Keratinocyte (primary cell): ENCODE results near the gene MRPS18A. TPM values are rescaled to one million over a fixed set of nuclear protein-coding genes. Genes with fewer than 3 reads are reported as not detected.
"Not testable (repeated sequence)": the region's sequence is repeated elsewhere in the genome, so short reads cannot be mapped to it uniquely, and the experiment has no call there.

ENCODE experiments used
- DNase-seq: peaks from one replicate; pipeline ENCODE4 v3.0.0-alpha.2; 2011; ENCODE audit warnings: low read depth, missing footprints, low spot score
- FAIRE-seq: peaks from 2 replicates; lab custom pipeline; 2011; peaks lifted over from hg19 to GRCh38; lab: Jason Lieb, UNC
- H2AFZ ChIP-seq: 2 replicates; pipeline ENCODE4 v1.6.0; 2012; ENCODE audit warnings: low read length, control low read depth, inconsistent platforms; ENCODE audit not compliant: control insufficient read depth
- H3K27ac ChIP-seq: 2 replicates; pipeline ENCODE4 v1.5.1; 2011; ENCODE audit warnings: low read length; ENCODE audit not compliant: control insufficient read depth, insufficient read depth
- H3K27me3 ChIP-seq: 3 replicates; pipeline ENCODE4 v1.6.0; 2011; ENCODE audit warnings: low read length; ENCODE audit not compliant: control insufficient read depth, insufficient read depth; ENCODE audit errors: extremely low read depth
- H3K36me3 ChIP-seq, 2 experiments: 2 replicates in 1 of 2; 3 replicates in 1 of 2; pipeline ENCODE4 v1.5.1; 2011; ENCODE audit warnings: low read length in 2 of 2, mild to moderate bottlenecking in 1 of 2; ENCODE audit not compliant: control insufficient read depth in 2 of 2, insufficient read depth in 2 of 2; ENCODE audit errors: extremely low read depth in 1 of 2
- H3K4me1 ChIP-seq: 3 replicates; pipeline ENCODE4 v1.5.1; 2011; ENCODE audit warnings: low read length; ENCODE audit not compliant: control insufficient read depth, insufficient read depth; ENCODE audit errors: extremely low read depth
- H3K4me2 ChIP-seq: 3 replicates; pipeline ENCODE4 v1.6.0; 2011; ENCODE audit warnings: low read depth, low read length; ENCODE audit not compliant: control insufficient read depth, insufficient read depth; ENCODE audit errors: extremely low read depth
- H3K4me3 ChIP-seq, 3 experiments: fragments of 200-600 bp in 1 of 3; sonication (generic) in 1 of 3; 2 replicates in 2 of 3; 3 replicates in 1 of 3; pipeline ENCODE4 v1.5.1; 2011 to 2016; ENCODE audit warnings: low read length in 3 of 3, mild to moderate bottlenecking in 3 of 3, control low read depth in 2 of 3, inconsistent platforms in 1 of 3, low read depth in 1 of 3, mixed read lengths in 1 of 3, mixed run types in 1 of 3, moderate library complexity in 1 of 3; ENCODE audit not compliant: control insufficient read depth in 2 of 3, insufficient read depth in 2 of 3; ENCODE audit errors: extremely low read depth in 1 of 3
- H3K79me2 ChIP-seq: 2 replicates; pipeline ENCODE4 v1.6.0; 2012; ENCODE audit warnings: low read length; ENCODE audit not compliant: control insufficient read depth, insufficient read depth
- H3K9ac ChIP-seq: 3 replicates; pipeline ENCODE4 v1.6.0; 2011; ENCODE audit warnings: low read length; ENCODE audit not compliant: control insufficient read depth, insufficient read depth; ENCODE audit errors: extremely low read depth
- H3K9me1 ChIP-seq: 3 replicates; pipeline ENCODE4 v1.6.0; 2011; ENCODE audit warnings: low read length; ENCODE audit not compliant: control insufficient read depth, insufficient read depth; ENCODE audit errors: extremely low read depth
- H3K9me3 ChIP-seq: 2 replicates; pipeline ENCODE4 v1.5.1; 2012; ENCODE audit warnings: low read depth, low read length; ENCODE audit not compliant: control insufficient read depth
- H4K20me1 ChIP-seq: 3 replicates; pipeline ENCODE4 v1.6.0; 2011; ENCODE audit warnings: low read length; ENCODE audit not compliant: control insufficient read depth, insufficient read depth; ENCODE audit errors: extremely low read depth
- EZH2 ChIP-seq: IDR thresholded peaks from one replicate; pipeline ENCODE4 v1.6.1; 2012; ENCODE audit warnings: inconsistent platforms, mild to moderate bottlenecking, low read length, moderate library complexity
- dilution Hi-C: fragments of 300-500 bp; cut with MboI; formaldehyde crosslinking; loops from one replicate; pipeline ENCODE4 v1.7.0; 2020; ENCODE audit warnings: low sequenced_read_pairs; ENCODE audit not compliant: extremely low pct_ligation_motif_present
- polyA plus RNA-seq, 5 experiments: library from polyadenylated mRNA; depleted of rRNA in 3 of 5; stranded (reverse) in 3 of 5; stranded (forward) in 1 of 5; unstranded in 1 of 5; fragments of >200 nt; gene quantifications; 1 replicate in 1 of 5; 2 replicates in 3 of 5; 3 replicates in 1 of 5; pipeline versions ENCODE4 v1.2.1 to v1.2.3, GENCODE V29; 2011 to 2012; ENCODE audit warnings: missing spikeins in 2 of 5, low read depth in 1 of 5, low replicate concordance in 1 of 5
- TF ChIP-seq, protein P1 (sequence below), 3 experiments: IDR thresholded peaks in 1 of 3; conservative IDR thresholded peaks in 1 of 3; optimal IDR thresholded peaks in 1 of 3; 2 replicates in 2 of 3; 3 replicates in 1 of 3; pipeline versions ENCODE3 to v1.5.1; 2011; ENCODE audit warnings: low read length in 3 of 3, mild to moderate bottlenecking in 3 of 3, moderate library complexity in 2 of 3, control low read depth in 1 of 3, inconsistent platforms in 1 of 3; ENCODE audit not compliant: insufficient read depth in 2 of 3; ENCODE audit errors: extremely low read depth in 1 of 3

The MRPS18A gene
- polyA plus RNA-seq, 1 donor (not counting 4 experiments of a cell fraction or from before 2014, with no cell fraction given), result 48.8 TPM

DNA sequence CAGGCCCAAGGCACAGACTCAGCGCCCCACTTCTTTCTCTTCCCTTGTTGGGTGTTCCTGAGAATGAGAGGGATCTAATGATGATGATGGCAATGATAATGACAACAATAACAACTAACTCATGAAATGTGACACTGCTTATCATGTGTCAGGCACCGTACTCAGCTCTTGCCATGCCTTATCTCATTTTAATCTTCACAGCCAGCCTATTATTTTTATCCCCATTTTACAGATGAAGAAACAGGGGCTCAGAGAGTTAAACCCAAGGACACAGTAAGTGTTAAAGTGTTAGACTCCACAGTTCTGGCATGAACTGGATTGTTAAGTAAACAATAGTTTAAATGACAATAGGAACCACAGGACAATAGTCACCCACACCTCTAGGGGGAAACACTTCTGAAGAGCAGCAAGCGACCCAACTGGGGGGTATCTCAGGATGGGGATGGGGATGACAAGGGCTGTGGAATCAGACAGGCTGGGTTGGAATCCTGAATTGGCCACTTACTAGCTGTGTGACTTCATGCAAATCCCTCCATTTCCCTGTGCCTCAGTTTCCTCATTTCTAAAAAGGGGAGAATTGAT lies 30.3 kb downstream of the MRPS18A start:
- no peak overlapping the region for H3K4me3 ChIP-seq
- no peak overlapping the region for H3K27ac ChIP-seq
- dilution Hi-C loops, result no loop called here
- no peak overlapping the region for H2AFZ ChIP-seq
- H3K9me1 ChIP-seq, result no peaks in the 10 kb centered on the region
- no peaks in the 10 kb centered on the region for H3K9me3 ChIP-seq
- H4K20me1 ChIP-seq, result no peaks in the 10 kb centered on the region
- H3K36me3 ChIP-seq, result no peaks in the 10 kb centered on the region
- no peaks in the 10 kb centered on the region for H3K4me1 ChIP-seq
- no peaks in the 10 kb centered on the region for H3K27me3 ChIP-seq
- FAIRE-seq (no peak), DNase-seq (no peak)
- H3K79me2 ChIP-seq, result no peaks in the 10 kb centered on the region
- no peak overlapping the region for H3K9ac ChIP-seq
- H3K4me2 ChIP-seq, result no peak overlapping the region
- TF ChIP-seq EZH2, result no peak
- TF ChIP-seq, protein P1, sequence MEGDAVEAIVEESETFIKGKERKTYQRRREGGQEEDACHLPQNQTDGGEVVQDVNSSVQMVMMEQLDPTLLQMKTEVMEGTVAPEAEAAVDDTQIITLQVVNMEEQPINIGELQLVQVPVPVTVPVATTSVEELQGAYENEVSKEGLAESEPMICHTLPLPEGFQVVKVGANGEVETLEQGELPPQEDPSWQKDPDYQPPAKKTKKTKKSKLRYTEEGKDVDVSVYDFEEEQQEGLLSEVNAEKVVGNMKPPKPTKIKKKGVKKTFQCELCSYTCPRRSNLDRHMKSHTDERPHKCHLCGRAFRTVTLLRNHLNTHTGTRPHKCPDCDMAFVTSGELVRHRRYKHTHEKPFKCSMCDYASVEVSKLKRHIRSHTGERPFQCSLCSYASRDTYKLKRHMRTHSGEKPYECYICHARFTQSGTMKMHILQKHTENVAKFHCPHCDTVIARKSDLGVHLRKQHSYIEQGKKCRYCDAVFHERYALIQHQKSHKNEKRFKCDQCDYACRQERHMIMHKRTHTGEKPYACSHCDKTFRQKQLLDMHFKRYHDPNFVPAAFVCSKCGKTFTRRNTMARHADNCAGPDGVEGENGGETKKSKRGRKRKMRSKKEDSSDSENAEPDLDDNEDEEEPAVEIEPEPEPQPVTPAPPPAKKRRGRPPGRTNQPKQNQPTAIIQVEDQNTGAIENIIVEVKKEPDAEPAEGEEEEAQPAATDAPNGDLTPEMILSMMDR (optimal IDR thresholded peaks at IDR 0.05 in 1 of 3, IDR thresholded peaks at IDR 0.05 in 1 of 3, conservative IDR thresholded peaks at IDR 0.05 in 1 of 3; ENCODE audit: extremely low read depth in 1 of 3, insufficient read depth in 2 of 3, low read length in 3 of 3), result no peak

DNA sequence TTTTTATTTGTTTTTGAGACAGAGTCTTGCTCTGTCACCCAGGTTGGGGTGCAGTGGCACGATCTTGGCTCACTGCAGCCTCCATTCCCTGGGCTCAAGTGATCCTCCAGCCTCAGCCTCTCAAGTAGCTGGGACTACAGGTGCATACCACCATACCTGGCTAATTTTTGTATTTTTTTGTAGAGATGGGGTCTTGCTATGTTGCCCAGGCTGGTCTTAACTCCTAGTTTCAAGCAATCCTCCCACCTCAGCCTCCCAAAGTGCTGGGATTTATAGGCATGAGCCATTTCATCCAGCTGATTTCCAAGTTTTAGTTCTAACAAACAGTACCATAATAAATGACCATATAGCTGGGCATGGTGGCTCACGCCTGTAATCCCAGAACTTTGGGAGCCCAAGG lies 34.8 kb downstream of the MRPS18A start:
- H3K79me2 ChIP-seq, dilution Hi-C loops: not testable (repeated sequence)

DNA sequence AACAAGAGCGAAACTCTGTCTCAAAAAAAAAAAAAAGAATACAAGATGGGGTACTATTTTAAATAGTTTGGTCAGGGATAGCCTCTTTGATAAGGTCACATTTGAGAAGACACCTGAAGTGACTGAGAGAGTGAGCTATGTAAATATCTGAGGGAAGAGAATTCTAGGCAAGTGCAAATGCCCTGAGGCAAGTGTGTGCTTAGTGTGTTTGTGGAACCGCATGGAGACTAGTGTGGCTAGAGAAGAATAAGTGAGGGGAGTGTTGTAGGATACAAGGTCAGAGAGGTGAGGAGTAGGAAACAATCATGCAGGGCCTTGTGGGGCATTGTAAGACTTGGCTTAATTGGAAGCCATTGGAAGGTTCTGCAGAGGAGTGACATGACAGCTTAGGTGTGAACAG lies 39.3 kb downstream of the MRPS18A start:
- Histone ChIP-seq H3K9me3 (no peaks in the 10 kb centered on the region), H3K27me3 (no peaks in the 10 kb centered on the region), H3K9me1 (no peaks in the 10 kb centered on the region), H3K9ac (no peak overlapping the region), H3K4me2 (no peak overlapping the region), H3K27ac (no peak overlapping the region), H3K36me3 (no peaks in the 10 kb centered on the region), H3K79me2 (no peaks in the 10 kb centered on the region), H4K20me1 (no peaks in the 10 kb centered on the region), H2AFZ (no peak overlapping the region), H3K4me1 (no peaks in the 10 kb centered on the region), H3K4me3 (no peak overlapping the region)
- FAIRE-seq (no peak), DNase-seq (no peak)
- no peak for TF ChIP-seq EZH2
- TF ChIP-seq, protein P1 (optimal IDR thresholded peaks at IDR 0.05 in 1 of 3, IDR thresholded peaks at IDR 0.05 in 1 of 3, conservative IDR thresholded peaks at IDR 0.05 in 1 of 3; ENCODE audit: extremely low read depth in 1 of 3, insufficient read depth in 2 of 3, low read length in 3 of 3), result no peak
- dilution Hi-C loops, result no loop called here

More for the DNA sequence above, 34.8 kb downstream of the MRPS18A start:
- not testable (repeated sequence) for H2AFZ ChIP-seq, H3K9me3 ChIP-seq, H3K27me3 ChIP-seq, H3K36me3 ChIP-seq, H3K4me3 ChIP-seq, H3K27ac ChIP-seq, H4K20me1 ChIP-seq, H3K9me1 ChIP-seq, DNase-seq, H3K4me1 ChIP-seq, FAIRE-seq, H3K4me2 ChIP-seq, H3K9ac ChIP-seq
